GM19238 (cell line): ENCODE data around the gene SPATA25.

Source experiments
- DNase-seq: peaks from one replicate; pipeline ENCODE4 v3.0.0; 2011; ENCODE audit warnings: low spot score; ENCODE audit not compliant: insufficient read length

The SPATA25 gene

GRCh38 chr20:45866454-45866853, 21.0 kb downstream of the SPATA25 start:
- no peak for DNase-seq

- DNase-seq = no peak
These were observed 23.6 kb downstream of the SPATA25 start for GRCh38 chr20:45863543-45864470.

GRCh38 chr20:45861221-45862075, 26.0 kb downstream of the SPATA25 start:
- DNase-seq = no peak

- DNase-seq = no peak
These were observed 26.7 kb downstream of the SPATA25 start for GRCh38 chr20:45860560-45861220.

- DNase-seq = no peak
These were observed 27.5 kb downstream of the SPATA25 start for GRCh38 chr20:45859916-45860315.

- DNase-seq = peak; percentile 70
These were observed 29.6 kb downstream of the SPATA25 start for GRCh38 chr20:45857882-45858216.

- peak; percentile 98 for DNase-seq
These were observed 30.1 kb downstream of the SPATA25 start, which contains the start of the genes ACOT8 and ZSWIM3 for GRCh38 chr20:45857114-45857881. ACOT8 (minus strand) TSS chr20:45857392; CDS start chr20:45857315, 77 bp downstream. ZSWIM3 (plus strand) TSS chr20:45857614; CDS start chr20:45857826, 212 bp downstream.

GRCh38 chr20:45853484-45853883, 33.9 kb downstream of the SPATA25 start:
- no peak for DNase-seq

- DNase-seq = no peak
These were observed 35.1 kb downstream of the SPATA25 start for GRCh38 chr20:45852326-45852725.

GRCh38 chr20:45851501-45851900, 35.9 kb downstream of the SPATA25 start:
- DNase-seq = no peak

GRCh38 chr20:45850926-45851325, 36.5 kb downstream of the SPATA25 start:
- no peak for DNase-seq

GRCh38 chr20:45850238-45850637, 37.2 kb downstream of the SPATA25 start:
- no peak for DNase-seq

- no peak for DNase-seq
These were observed 38.3 kb downstream of the SPATA25 start for GRCh38 chr20:45848969-45849582.

GRCh38 chr20:45848421-45848820, 39.0 kb downstream of the SPATA25 start:
- DNase-seq = no peak

- DNase-seq = no peak
These were observed 42.0 kb downstream of the SPATA25 start for GRCh38 chr20:45845452-45845851.

- DNase-seq = no peak
These were observed 43.9 kb downstream of the SPATA25 start for GRCh38 chr20:45843506-45843905.

- DNase-seq = peak; percentile 52
These were observed 45.1 kb downstream of the SPATA25 start for GRCh38 chr20:45842169-45842812.

- DNase-seq = no peak
These were observed 45.9 kb downstream of the SPATA25 start for GRCh38 chr20:45841407-45842129.

- no peak for DNase-seq
These were observed 46.7 kb downstream of the SPATA25 start for GRCh38 chr20:45840700-45841198.
